ENCODE data around the gene TNP2. TPM values are rescaled to one million over a fixed set of nuclear protein-coding genes. Genes with fewer than 3 reads are reported as not detected.

The TNP2 gene
- total RNA-seq, 1 donor from 2014 or later = not detected

DNA sequence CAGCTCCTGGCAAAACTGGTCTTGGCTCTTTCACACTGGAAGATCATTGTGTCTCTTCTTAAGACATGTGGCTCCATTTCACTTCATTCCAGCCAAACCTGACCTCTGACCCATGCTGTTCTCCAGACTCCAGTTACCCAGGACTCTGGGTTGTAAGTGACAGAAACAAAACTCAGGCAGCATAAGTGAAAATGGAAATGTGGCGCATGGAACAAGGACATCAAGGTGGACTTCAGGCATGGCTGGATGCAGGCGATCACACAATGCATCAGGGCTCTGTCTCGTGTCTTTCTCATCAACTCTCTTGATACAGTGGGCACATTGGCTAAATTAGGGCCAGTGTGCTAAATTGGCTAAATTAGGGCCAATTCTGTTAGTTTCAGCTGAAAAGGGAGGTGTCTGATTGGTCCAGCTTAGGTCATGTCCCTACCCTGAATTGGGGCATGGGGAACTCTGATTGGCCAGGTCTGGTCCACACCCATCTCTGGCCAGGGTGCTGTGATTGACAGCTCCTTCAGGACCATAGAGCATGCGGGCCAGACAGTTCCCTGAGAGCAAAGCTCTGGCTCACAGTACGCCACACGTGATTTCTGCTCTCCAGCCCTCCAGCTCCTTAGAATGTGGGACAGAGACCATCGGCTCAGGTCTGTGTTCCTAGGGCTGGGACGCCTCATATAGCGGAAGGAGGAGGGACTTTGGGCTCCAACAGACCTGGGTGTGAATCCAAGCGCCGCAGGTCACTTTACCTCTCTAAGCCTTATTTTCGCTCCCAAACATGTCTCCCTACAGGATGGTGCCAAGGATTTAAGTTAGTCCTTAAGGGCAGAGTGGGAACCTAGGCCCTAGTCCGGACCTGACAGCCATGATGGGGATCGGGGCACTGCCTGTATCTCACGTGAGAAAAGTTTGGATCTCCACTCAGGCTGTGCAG lies 30.6 kb downstream of the TNP2 start:
- TF ChIP-seq, protein P1, sequence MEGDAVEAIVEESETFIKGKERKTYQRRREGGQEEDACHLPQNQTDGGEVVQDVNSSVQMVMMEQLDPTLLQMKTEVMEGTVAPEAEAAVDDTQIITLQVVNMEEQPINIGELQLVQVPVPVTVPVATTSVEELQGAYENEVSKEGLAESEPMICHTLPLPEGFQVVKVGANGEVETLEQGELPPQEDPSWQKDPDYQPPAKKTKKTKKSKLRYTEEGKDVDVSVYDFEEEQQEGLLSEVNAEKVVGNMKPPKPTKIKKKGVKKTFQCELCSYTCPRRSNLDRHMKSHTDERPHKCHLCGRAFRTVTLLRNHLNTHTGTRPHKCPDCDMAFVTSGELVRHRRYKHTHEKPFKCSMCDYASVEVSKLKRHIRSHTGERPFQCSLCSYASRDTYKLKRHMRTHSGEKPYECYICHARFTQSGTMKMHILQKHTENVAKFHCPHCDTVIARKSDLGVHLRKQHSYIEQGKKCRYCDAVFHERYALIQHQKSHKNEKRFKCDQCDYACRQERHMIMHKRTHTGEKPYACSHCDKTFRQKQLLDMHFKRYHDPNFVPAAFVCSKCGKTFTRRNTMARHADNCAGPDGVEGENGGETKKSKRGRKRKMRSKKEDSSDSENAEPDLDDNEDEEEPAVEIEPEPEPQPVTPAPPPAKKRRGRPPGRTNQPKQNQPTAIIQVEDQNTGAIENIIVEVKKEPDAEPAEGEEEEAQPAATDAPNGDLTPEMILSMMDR (IDR thresholded peaks at IDR 0.05) = no peak
- ATAC-seq (no peak), DNase-seq (no peak)
- no peaks in the 10 kb centered on the region for H3K36me3 ChIP-seq
- H3K4me3 ChIP-seq = no peak overlapping the region
- H3K4me1 ChIP-seq = peaks cover 5% of the 10 kb centered on the region
- H3K27me3 ChIP-seq = no peaks in the 10 kb centered on the region
- no peaks in the 10 kb centered on the region for H3K9me3 ChIP-seq
- intact Hi-C loops (cut with DNase I) = no loop called here
- H3K27ac ChIP-seq = no peak overlapping the region

DNA sequence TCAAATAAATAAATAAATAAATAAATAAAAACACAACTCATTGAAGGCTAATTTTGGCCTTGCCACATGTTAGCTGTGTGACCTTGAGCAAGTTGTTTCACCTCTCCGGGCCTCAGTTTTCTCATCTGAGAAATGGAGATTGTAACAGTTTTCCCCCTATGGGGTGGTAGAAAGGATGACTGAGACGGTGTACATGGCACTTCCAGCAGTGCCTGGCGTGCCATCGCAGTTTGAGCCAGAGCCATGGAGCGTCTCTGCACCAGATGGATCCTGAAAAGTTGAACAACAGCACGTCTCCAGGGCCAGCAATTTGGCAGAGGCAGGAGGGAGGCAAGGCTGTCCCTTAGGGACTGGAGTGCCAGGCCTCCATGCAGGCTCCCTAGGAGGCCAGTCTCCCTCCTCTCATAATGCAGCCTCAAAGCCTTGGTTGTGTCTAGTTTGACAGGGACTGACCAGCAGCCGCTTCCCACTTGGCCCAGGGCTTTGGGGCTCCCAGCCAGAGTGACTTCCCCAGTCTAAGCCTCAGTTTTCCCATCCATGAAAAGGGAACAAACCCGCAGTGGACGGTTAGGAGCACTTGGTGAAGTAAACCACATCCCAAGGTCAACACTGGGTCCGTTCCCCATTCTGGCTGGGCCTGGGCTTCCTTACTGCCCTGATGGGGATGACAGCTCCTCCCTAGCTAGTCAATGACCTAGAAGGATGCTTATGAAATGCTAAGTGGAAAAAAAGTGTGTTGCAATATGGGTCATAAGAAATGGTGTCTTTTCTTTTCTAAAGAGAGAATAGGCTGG lies 32.5 kb downstream of the TNP2 start:
- Histone ChIP-seq H3K4me1 (peaks cover 17% of the 10 kb centered on the region), H3K9me3 (no peaks in the 10 kb centered on the region), H3K36me3 (no peaks in the 10 kb centered on the region), H3K27me3 (no peaks in the 10 kb centered on the region), H3K4me3 (no peak overlapping the region), H3K27ac (no peak overlapping the region)
- DNase-seq (peak; percentile 77), ATAC-seq (peak; percentile 81)
- TF ChIP-seq, protein P1 (IDR thresholded peaks at IDR 0.05) = no peak
- intact Hi-C loops (cut with DNase I) = no loop called here

DNA sequence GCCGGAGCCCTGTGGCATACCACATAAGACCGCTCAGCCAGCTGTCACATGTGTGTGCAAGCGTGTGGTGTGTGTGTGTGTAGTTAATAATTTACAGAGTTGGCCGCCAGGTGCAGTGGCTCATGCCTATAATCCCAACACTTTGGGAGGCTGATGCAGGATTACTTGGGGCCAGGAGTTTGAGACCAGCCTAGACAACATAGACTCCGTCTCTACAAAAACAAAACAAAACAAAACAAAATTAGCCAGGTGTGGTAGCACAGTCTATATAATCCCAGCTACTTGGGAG lies 33.5 kb downstream of the TNP2 start:
- DNase-seq = no peak
- Histone ChIP-seq H3K36me3 (no peaks in the 10 kb centered on the region), H3K27me3 (no peaks in the 10 kb centered on the region), H3K4me3 (no peak overlapping the region), H3K27ac (no peak overlapping the region), H3K4me1 (peaks cover 17% of the 10 kb centered on the region), H3K9me3 (no peaks in the 10 kb centered on the region)
- TF ChIP-seq, protein P1 (IDR thresholded peaks at IDR 0.05) = no peak
- intact Hi-C loops (cut with DNase I) = no loop called here
- no peak for ATAC-seq

- no peaks in the 10 kb centered on the region for H3K9me3 ChIP-seq
- ATAC-seq (peak; percentile 53), DNase-seq (no peak)
- H3K27me3 ChIP-seq = no peaks in the 10 kb centered on the region
- H3K36me3 ChIP-seq = no peaks in the 10 kb centered on the region
- peaks cover 17% of the 10 kb centered on the region for H3K4me1 ChIP-seq
- TF ChIP-seq, protein P1 (IDR thresholded peaks at IDR 0.05) = no peak
- no peak overlapping the region for H3K4me3 ChIP-seq
- intact Hi-C loops (cut with DNase I) = no loop called here
- H3K27ac ChIP-seq = peak overlapping the region; percentile 78
Observed at GRCh38 chr16:11234884-11235702, 34.0 kb downstream of the TNP2 start.

- ATAC-seq (no peak), DNase-seq (no peak)
- no peaks in the 10 kb centered on the region for H3K27me3 ChIP-seq
- TF ChIP-seq, protein P1 (IDR thresholded peaks at IDR 0.05) = peak; percentile 4
- intact Hi-C loops (cut with DNase I) = no loop called here
- H3K4me3 ChIP-seq = no peak overlapping the region
- peaks cover 17% of the 10 kb centered on the region for H3K4me1 ChIP-seq
- H3K9me3 ChIP-seq = no peaks in the 10 kb centered on the region
- peak overlapping the region; percentile 78 for H3K27ac ChIP-seq
- H3K36me3 ChIP-seq = no peaks in the 10 kb centered on the region
Observed at GRCh38 chr16:11233727-11234376, 35.3 kb downstream of the TNP2 start.

Measured in upper lobe of right lung (tissue), 1 donor.